NT2/D1 (cell line): ENCODE results near the gene PHLDA2.

ENCODE experiments used
- SUZ12 ChIP-seq: IDR thresholded peaks from 2 replicates; pipeline ENCODE4 v1.6.1; 2011; ENCODE audit not compliant: insufficient read length, insufficient read depth; ENCODE audit errors: extremely low read depth
- YY1 ChIP-seq: IDR thresholded peaks from 2 replicates; pipeline ENCODE4 v1.6.1; 2011; ENCODE audit not compliant: insufficient read length, insufficient read depth
- ZNF274 ChIP-seq: IDR thresholded peaks from 2 replicates; pipeline ENCODE4 v1.6.1; 2011; ENCODE audit warnings: mild to moderate bottlenecking, low read depth, low read length

GRCh38 chr11:2929531-2929949 is 320 bp upstream of the PHLDA2 start:
- no peak for TF ChIP-seq ZNF274
- no peak for TF ChIP-seq YY1
- no peak for TF ChIP-seq SUZ12
